Measurements from ENCODE around the gene KRT80.

Gene KRT80

DNA sequence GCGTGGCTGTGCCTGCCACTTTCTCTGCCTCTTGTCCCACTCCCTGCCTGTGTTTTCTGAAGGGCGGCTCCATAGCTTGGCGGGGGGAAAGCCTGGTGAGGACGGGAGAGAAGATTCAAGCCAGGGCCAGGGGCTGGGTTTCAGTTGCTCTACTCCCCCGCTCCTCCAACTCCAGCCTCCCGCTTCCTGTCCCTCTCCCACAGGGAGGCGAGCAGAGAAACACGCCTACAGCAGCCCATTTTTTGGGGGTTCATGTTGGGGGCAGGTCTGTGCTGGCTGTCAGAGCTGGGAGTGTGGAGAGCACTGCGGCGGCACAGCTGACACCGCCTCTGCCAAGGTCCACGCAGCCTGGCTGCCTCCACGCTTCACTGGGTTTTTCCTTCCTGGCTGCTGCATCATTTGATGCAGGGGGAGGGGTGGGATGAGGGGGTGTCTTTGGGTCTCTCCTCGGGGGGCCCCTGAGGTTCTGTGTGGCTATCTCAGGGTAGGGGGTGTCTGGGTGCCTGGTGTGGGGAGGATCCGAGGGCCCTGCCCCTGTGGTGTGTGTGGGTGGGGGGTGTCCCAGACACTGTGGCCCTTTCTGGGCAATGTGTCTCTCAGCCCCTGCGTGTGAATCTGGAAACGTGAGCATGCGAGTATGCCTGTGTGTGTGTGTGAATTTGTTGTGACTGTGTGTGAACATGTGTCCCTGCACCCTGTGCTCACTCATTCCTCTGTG lies 10.7 kb upstream of the KRT80 start:
- DNase-seq (ENCODE audit: low read depth), result no peak
- H3K4me3 ChIP-seq (ENCODE audit: low read depth, low read length), result no peak overlapping the region

DNA sequence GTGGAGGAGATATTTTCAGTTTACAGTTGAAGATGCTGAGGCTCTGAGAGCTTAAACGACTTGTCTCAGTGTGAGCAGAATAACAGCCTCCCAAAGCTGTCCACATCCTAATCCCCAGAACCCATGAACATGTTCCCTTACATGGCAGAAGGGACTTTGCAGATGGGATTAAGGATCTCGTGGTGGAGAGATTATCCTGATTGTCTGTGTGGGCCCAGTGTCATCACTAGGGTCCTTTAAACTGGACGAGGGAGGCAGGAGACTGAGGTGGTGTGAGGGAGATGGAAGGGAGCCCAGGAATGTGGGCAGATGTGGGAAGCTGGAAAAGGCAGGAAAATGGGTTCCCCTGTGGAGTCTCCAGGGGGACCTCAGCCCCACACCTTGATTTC lies 9.6 kb upstream of the KRT80 start:
- TF ChIP-seq, protein P1, sequence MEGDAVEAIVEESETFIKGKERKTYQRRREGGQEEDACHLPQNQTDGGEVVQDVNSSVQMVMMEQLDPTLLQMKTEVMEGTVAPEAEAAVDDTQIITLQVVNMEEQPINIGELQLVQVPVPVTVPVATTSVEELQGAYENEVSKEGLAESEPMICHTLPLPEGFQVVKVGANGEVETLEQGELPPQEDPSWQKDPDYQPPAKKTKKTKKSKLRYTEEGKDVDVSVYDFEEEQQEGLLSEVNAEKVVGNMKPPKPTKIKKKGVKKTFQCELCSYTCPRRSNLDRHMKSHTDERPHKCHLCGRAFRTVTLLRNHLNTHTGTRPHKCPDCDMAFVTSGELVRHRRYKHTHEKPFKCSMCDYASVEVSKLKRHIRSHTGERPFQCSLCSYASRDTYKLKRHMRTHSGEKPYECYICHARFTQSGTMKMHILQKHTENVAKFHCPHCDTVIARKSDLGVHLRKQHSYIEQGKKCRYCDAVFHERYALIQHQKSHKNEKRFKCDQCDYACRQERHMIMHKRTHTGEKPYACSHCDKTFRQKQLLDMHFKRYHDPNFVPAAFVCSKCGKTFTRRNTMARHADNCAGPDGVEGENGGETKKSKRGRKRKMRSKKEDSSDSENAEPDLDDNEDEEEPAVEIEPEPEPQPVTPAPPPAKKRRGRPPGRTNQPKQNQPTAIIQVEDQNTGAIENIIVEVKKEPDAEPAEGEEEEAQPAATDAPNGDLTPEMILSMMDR (IDR thresholded peaks at IDR 0.05; ENCODE audit: control insufficient read depth, extremely low read depth, insufficient read depth), result no peak
- no peak for DNase-seq (ENCODE audit: low read depth)
- no peak overlapping the region for H3K4me3 ChIP-seq (ENCODE audit: low read depth, low read length)

More for the DNA sequence above, 10.7 kb upstream of the KRT80 start:
- TF ChIP-seq, protein P1 (IDR thresholded peaks at IDR 0.05; ENCODE audit: control insufficient read depth, extremely low read depth, insufficient read depth), result no peak

DNA sequence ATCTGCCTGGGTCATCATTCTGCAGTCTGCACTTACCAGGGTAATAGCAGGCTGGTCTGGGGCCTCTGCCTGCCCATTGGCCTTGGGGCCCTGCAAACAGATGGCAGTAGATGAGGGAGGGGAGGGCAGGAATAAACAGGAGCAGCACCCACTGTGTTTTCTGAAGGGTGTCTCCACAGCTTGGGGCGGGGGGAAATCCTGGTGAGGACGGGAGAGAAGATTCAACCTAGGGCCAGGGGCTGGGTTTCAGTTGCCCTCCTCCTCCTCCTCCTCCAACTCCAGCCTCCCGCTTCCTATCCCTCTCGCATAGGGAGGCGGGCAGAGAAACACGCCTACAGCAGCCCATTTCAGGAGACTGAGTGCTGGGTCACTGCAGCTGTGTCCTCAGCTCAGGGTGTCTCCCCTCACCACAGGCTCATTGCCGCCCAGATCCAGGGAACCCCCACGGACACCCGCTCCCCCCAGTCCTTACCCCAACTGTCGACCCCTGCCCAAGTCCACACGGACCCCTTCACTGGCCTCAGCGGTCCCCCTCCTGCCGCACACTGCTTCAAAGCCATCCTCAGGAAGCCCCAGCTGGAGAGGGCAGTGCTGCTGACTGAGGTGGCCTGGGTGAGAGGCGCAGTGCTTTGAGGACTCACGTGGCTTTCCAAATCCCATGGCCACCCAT lies 9.1 kb upstream of the KRT80 start:
- H3K4me3 ChIP-seq (ENCODE audit: low read depth, low read length), result no peak overlapping the region
- TF ChIP-seq, protein P1 (IDR thresholded peaks at IDR 0.05; ENCODE audit: control insufficient read depth, extremely low read depth, insufficient read depth), result no peak
- DNase-seq (ENCODE audit: low read depth), result no peak

DNA sequence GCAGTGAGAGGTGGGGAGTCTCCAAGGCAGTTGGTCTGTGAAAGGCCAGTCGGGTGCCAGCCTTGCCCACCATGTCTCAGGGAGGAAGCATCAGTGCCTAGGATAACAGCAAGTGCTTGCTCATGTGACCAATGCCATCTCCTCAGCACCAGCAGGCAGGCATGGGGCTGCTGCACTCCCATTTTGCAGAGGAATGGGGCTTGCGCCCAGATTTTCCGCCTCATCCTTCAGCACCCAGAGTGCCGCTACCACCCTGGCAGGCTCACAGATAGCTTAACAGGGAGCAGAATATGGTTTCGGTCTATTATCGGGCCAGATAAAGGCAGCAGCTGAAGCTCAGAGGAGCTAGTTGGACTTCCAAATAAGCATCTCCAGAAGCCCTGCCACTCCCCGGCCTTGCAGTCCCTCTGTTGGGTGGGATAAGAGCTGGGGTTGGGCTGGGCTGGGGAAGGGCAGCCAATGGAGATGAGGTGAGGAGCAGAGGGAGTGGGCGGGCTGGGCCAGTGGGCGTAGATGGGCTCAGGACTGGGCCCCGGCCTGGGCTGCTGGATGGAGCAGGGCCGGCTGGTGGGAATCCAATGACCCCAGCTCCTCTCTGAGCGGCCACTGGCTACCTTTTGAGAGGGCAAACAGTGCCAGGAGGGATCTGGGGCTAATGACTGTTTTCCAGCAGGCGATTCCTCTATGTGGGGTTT lies 8.4 kb upstream of the KRT80 start:
- no peak for DNase-seq (ENCODE audit: low read depth)
- TF ChIP-seq, protein P1 (IDR thresholded peaks at IDR 0.05; ENCODE audit: control insufficient read depth, extremely low read depth, insufficient read depth), result no peak
- no peak overlapping the region for H3K4me3 ChIP-seq (ENCODE audit: low read depth, low read length)

DNA sequence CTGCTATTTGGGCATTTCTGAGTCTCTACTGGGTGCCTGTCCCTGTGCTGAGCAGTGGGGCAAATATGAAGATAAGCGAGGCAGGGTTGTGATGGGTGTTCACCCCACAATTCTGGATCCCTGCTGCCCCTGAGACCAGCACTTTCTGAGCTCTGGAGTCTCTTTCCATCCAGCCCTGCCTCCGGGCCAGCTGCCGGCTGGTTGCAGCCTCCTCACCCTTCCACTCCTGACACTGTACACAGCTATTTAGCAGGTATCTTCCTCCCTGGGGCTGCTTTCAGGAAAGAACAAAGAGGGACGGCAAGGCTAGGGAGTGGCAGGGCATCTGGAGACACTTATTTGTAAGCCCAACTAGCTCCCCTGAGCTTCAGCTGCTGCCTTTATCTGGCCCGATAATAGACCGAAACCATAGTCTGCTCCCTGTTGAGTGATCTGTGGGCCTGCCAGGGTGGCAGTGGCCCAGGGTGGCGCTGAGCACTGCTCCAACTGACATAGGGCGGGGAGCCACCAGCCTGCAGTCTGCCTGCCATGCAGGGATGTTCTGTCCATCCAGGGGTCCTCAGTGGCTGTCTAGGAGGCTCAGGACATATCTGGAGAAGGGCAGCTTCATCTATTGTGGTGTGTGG lies 7.6 kb upstream of the KRT80 start:
- no peak for DNase-seq (ENCODE audit: low read depth)
- TF ChIP-seq, protein P1 (IDR thresholded peaks at IDR 0.05; ENCODE audit: control insufficient read depth, extremely low read depth, insufficient read depth), result no peak
- H3K4me3 ChIP-seq (ENCODE audit: low read depth, low read length), result no peak overlapping the region

DNA sequence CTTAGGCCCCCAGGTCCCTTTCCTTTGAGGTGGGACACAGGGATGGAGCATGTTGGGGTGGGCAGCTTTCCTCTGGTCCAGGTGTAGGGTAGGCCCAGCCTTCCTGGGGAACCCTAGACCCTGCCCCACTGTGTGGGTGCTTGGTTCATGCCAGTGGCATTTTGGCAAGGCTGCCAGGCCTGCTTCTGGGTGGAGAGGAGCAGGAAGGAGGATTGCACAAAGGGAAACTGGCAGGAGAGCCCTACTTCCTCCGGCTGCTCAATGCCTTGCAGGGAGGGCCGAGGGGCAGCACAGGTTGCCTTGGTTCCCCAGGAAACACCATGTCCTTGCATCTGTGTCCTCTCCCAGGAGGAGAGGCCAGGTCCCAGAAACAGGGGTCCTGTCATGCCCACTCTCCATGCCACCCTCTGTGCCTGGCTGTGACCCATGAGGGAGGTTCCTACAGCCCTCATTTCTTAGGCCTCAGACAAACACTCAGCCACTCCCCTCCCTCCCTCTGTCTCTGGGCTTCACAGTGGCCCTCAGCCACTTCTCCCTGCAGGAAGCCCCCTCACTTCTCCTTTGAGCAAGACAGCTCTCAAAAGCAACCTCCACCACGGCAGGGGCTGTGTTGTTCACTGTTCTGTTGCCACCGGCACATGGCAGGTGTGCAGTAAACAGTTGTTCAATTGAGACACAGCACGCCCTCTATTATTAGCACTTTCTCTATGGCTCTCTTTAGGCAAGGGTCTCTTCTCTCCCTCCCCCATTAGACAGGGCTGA lies 6.8 kb upstream of the KRT80 start:
- DNase-seq (ENCODE audit: low read depth), result no peak
- H3K4me3 ChIP-seq (ENCODE audit: low read depth, low read length), result no peak overlapping the region
- TF ChIP-seq, protein P1 (IDR thresholded peaks at IDR 0.05; ENCODE audit: control insufficient read depth, extremely low read depth, insufficient read depth), result no peak

Measured in LNCaP clone FGC (cell line).